HG02870 (cell line): ENCODE measurements around the gene SLC25A5.
"Not testable (repeated sequence)": the region's sequence is repeated elsewhere in the genome, so short reads cannot be mapped to it uniquely, and the experiment has no call there.

ENCODE experiments used
- ATAC-seq: cut with Tn5 transposase; IDR thresholded peaks from one replicate; pipeline ENCODE4 v1.9.1; 2021; ENCODE audit warnings: mild to moderate bottlenecking, moderate library complexity; ENCODE audit not compliant: unreplicated experiment

SLC25A5 gene

DNA sequence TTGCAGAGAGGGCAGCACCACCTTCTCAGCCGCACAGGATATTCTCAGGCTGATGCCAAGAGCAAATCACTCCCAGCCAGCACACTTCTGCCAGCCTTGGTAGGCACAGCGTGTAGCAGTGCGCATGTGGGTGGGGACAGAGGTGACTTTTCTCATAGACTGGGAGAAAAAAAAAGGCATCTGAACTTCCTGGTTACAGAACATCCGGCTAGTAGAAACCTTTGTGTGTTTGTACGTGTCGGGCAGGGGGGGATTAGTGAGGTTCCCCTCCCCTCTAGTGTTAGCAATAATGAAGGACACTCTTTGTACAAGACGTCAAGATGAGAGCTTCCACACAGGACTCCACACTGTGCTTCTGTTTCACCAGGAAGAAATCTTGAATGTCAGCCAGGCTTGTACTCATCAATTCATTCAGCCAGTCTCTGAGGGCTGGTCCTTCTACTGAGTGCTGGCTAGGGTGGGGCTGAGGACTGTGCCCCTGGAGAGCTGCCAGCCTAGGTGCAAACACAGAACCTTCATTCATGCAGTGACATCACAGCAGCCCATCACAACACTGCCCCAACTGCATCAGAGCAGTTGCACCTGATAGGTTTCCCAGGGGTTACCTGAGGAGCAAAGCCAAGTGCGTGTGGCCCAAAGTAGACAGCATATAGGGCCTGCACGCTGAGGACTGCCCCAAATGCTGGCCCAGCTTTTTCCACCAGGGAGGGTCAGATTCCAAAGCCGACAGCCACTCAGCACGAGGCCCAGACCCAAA, 34.7 kb downstream of the SLC25A5 start:
- ATAC-seq, result no peak

GRCh38 chrX:119503484-119503861, 35.2 kb downstream of the SLC25A5 start:
- no peak for ATAC-seq

DNA sequence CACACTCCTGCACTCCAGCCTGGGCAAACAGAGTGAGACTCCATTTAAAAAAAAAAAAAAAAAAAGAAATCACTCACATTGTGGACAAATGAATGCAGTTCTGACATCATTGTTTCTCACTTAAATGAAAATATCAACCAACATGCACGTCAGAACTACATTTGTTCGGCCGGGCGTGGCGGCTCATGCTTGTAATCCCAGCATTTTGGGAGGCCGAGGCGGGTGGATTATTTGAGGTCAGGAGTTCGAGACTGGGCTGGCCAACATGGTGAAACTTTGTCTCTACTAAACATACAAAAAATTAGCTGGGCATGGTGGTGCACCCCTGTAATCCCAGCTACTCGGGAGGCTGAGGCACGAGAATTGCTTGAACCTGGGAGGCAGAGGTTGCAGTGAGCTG, 36.9 kb downstream of the SLC25A5 start:
- not testable (repeated sequence) for ATAC-seq

DNA sequence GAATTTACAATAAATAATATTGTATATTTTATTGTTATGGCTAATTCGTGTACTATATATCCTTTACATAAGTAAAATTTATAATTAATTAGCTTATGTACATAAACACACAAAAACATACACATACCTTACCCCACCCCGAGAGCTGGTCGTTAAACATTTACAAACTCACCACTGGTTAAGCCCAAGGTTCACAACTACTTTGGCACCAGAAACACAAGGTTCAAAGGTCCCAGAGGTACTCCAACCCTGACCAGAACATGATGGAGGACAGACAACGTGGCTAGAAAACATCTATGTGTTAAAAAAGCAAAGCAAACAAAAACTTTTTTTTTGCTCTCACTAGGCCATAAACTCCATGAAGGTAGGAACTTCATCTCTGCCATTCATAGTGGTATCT, 37.7 kb downstream of the SLC25A5 start:
- ATAC-seq, result no peak

DNA sequence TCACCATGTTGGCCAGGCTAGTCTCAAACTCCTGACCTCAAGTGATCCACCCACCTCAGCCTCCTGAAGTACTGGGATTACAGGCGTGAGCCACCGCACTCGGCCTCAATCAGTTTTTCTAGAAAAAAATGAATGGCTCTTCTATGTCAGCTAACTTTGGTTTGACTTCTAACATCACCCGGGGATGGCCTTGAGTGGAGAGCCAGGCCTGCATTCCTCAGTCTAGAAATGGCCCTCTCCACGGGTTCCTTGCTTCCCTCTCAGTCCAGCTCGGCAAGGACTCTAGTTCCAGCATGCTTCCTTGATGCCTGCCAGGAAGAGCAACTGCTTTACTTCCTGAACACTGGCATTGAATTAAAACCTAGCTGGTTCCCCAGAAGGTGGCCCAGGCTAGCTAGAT, 39.0 kb downstream of the SLC25A5 start:
- ATAC-seq, result no peak

GRCh38 chrX:119512146-119512800, 44.0 kb downstream of the SLC25A5 start:
- no peak for ATAC-seq

GRCh38 chrX:119516157-119516702, 48.0 kb downstream of the SLC25A5 start:
- ATAC-seq, result no peak

- no peak for ATAC-seq
These were observed 50.1 kb downstream of the SLC25A5 start for GRCh38 chrX:119518371-119518770.
